Neuronal stem cell (in vitro differentiated cells): Measurements from ENCODE around the gene TMCC1.
"Not testable (repeated sequence)": the region's sequence is repeated elsewhere in the genome, so short reads cannot be mapped to it uniquely, and the experiment has no call there.

Source experiments
- DNase-seq: peaks from one replicate; pipeline ENCODE4 v3.0.0-alpha.2; 2013; ENCODE audit warnings: low spot score
- H2AFZ ChIP-seq: one replicate; pipeline ENCODE4 v1.6.1; 2013; ENCODE audit warnings: mild to moderate bottlenecking, low read length, inconsistent platforms
- H2AK5ac ChIP-seq: 2 replicates; pipeline ENCODE4 v1.6.1; 2013; ENCODE audit warnings: low read depth, mild to moderate bottlenecking, inconsistent platforms, low read length, moderate library complexity, mixed read lengths
- H2BK120ac ChIP-seq: 2 replicates; pipeline ENCODE4 v1.6.1; 2013; ENCODE audit warnings: low read depth, mild to moderate bottlenecking, inconsistent platforms, low read length, moderate library complexity, mixed read lengths
- H2BK12ac ChIP-seq: one replicate; pipeline ENCODE4 v1.6.1; 2013; ENCODE audit warnings: low read length, inconsistent platforms
- H2BK15ac ChIP-seq: 2 replicates; pipeline ENCODE4 v1.6.1; 2013; ENCODE audit warnings: mild to moderate bottlenecking, low read length, inconsistent platforms, mixed read lengths
- H2BK5ac ChIP-seq: one replicate; pipeline ENCODE4 v1.6.1; 2013; ENCODE audit warnings: inconsistent platforms, mild to moderate bottlenecking, low read length, moderate library complexity
- H3K14ac ChIP-seq: one replicate; pipeline ENCODE4 v1.6.1; 2013; ENCODE audit warnings: low read length, inconsistent platforms
- H3K18ac ChIP-seq: 2 replicates; pipeline ENCODE4 v1.6.1; 2013; ENCODE audit warnings: low read length, inconsistent platforms
- H3K23ac ChIP-seq: 2 replicates; pipeline ENCODE4 v1.6.1; 2013; ENCODE audit warnings: low read depth, mild to moderate bottlenecking, mixed read lengths, low read length, inconsistent platforms; ENCODE audit not compliant: poor library complexity
- H3K27ac ChIP-seq: replicated peaks from 3 replicates; pipeline ENCODE4 v1.5.1; 2013; ENCODE audit warnings: low read length, inconsistent platforms
- H3K27me3 ChIP-seq, 3 experiments: 2 replicates each; pipeline ENCODE4 v1.6.1; 2013; ENCODE audit warnings: low read length in 3 of 3, mild to moderate bottlenecking in 2 of 3, inconsistent platforms in 1 of 3, low read depth in 1 of 3, mixed read lengths in 1 of 3, moderate library complexity in 1 of 3; ENCODE audit not compliant: control insufficient read depth in 3 of 3, insufficient read depth in 3 of 3
- H3K36me3 ChIP-seq, 2 donors: replicated peaks in 1 of 2; 2 replicates each; pipeline ENCODE4 v1.6.1; 2013; ENCODE audit warnings: low read length in 2 of 2; ENCODE audit not compliant: control insufficient read depth in 2 of 2, insufficient read depth in 2 of 2
- H3K4ac ChIP-seq: 2 replicates; pipeline ENCODE4 v1.6.1; 2013; ENCODE audit warnings: inconsistent platforms, mild to moderate bottlenecking, low read length, moderate library complexity
- H3K4me1 ChIP-seq, 2 donors: 1 replicate in 1 of 2; 2 replicates in 1 of 2; pipeline ENCODE4 v1.6.1; 2013; ENCODE audit warnings: low read length in 2 of 2, low read depth in 1 of 2; ENCODE audit not compliant: control insufficient read depth in 2 of 2, insufficient read depth in 1 of 2
- H3K4me2 ChIP-seq: one replicate; pipeline ENCODE4 v1.6.1; 2013; ENCODE audit warnings: mild to moderate bottlenecking, low read length, inconsistent platforms; ENCODE audit not compliant: insufficient read depth, poor library complexity, severe bottlenecking
- H3K4me3 ChIP-seq, 2 donors: 2 replicates each; pipeline ENCODE4 v1.5.1; 2013; ENCODE audit warnings: low read length in 2 of 2, mild to moderate bottlenecking in 2 of 2, inconsistent platforms in 1 of 2, moderate library complexity in 1 of 2
- H3K79me1 ChIP-seq: one replicate; pipeline ENCODE4 v1.6.1; 2013; ENCODE audit warnings: low read depth, mild to moderate bottlenecking, inconsistent platforms, low read length, moderate library complexity
- H3K9ac ChIP-seq: one replicate; pipeline ENCODE4 v1.6.1; 2013; ENCODE audit warnings: mild to moderate bottlenecking, low read depth, low read length, inconsistent platforms; ENCODE audit not compliant: poor library complexity
- H3K9me3 ChIP-seq, 2 donors: replicated peaks in 1 of 2; 2 replicates each; pipeline versions ENCODE3 to v1.6.1; 2013; ENCODE audit warnings: low read length in 2 of 2, mild to moderate bottlenecking in 2 of 2, inconsistent platforms in 1 of 2, low read depth in 1 of 2, mixed read lengths in 1 of 2, moderate library complexity in 1 of 2; ENCODE audit not compliant: control insufficient read depth in 2 of 2, insufficient read depth in 1 of 2
- H4K8ac ChIP-seq: one replicate; pipeline ENCODE4 v1.6.1; 2013; ENCODE audit warnings: low read depth, mild to moderate bottlenecking, inconsistent platforms, low read length, moderate library complexity
- H4K91ac ChIP-seq: one replicate; pipeline ENCODE4 v1.6.1; 2013; ENCODE audit warnings: low read length, low read depth, mild to moderate bottlenecking, inconsistent platforms; ENCODE audit not compliant: poor library complexity
- WGBS, 2 donors: extraction: QIAGEN DNeasy Blood & Tissue Kit; methylation state at CpG; one replicate each; pipeline ENCODE4 v1.1.7; 2013; ENCODE audit warnings: missing lambda C conversion rate in 2 of 2, mixed read lengths in 1 of 2; ENCODE audit not compliant: insufficient read length in 2 of 2, insufficient replicate concordance in 1 of 2; ENCODE audit errors: extremely low coverage in 2 of 2; 5-methylcytosine and 5-hydroxymethylcytosine counted together

TMCC1 gene

GRCh38 chr3:129835198-129835597 is 58.3 kb downstream of the TMCC1 start:
- DNase-seq, result no peak
- Histone ChIP-seq H3K18ac (no peak overlapping the region), H3K4me2 (no peak overlapping the region), H2BK12ac (no peak overlapping the region), H3K9ac (no peak overlapping the region), H2BK15ac (no peak overlapping the region), H3K79me1 (no peaks in the 10 kb centered on the region), H3K9me3 (peaks cover 0 to 4% of the 10 kb centered on the region in 2 donors), H3K14ac (no peak overlapping the region), H2BK120ac (no peak overlapping the region), H3K4ac (no peak overlapping the region), H4K91ac (no peak overlapping the region), H2BK5ac (no peak overlapping the region), H3K36me3 (peaks cover 0 to 4% of the 10 kb centered on the region in 2 donors), H2AK5ac (no peak overlapping the region), H4K8ac (no peak overlapping the region), H3K4me3 (no peak overlapping the region), H3K23ac (no peak overlapping the region), H2AFZ (no peak overlapping the region), H3K27ac (no peak overlapping the region), H3K4me1 (peaks cover 6 to 12% of the 10 kb centered on the region in 2 donors), H3K27me3 (no peaks in the 10 kb centered on the region)
- WGBS, 2 donors, result no CpG with 5 or more reads among the region's 2 CpGs

- H2AFZ ChIP-seq, result no peak overlapping the region
- H3K18ac ChIP-seq, result no peak overlapping the region
- no peak overlapping the region for H2BK12ac ChIP-seq
- no peak overlapping the region for H2BK15ac ChIP-seq
- H3K4me3 ChIP-seq, result no peak overlapping the region
- WGBS, 2 donors, result no CpG with 5 or more reads among the region's 5 CpGs
- H2AK5ac ChIP-seq, result no peak overlapping the region
- H4K8ac ChIP-seq, result no peak overlapping the region
- DNase-seq, result no peak
- H3K9me3 ChIP-seq, result peaks cover 0 to 3% of the 10 kb centered on the region in 2 donors
- H3K4me2 ChIP-seq, result no peak overlapping the region
- H3K9ac ChIP-seq, result no peak overlapping the region
- no peaks in the 10 kb centered on the region for H3K27me3 ChIP-seq
- no peaks in the 10 kb centered on the region for H3K79me1 ChIP-seq
- H3K14ac ChIP-seq, result no peak overlapping the region
- no peak overlapping the region for H4K91ac ChIP-seq
- H2BK120ac ChIP-seq, result no peak overlapping the region
- peaks cover 0 to 4% of the 10 kb centered on the region in 2 donors for H3K36me3 ChIP-seq
- no peak overlapping the region for H2BK5ac ChIP-seq
- no peak overlapping the region for H3K23ac ChIP-seq
- peaks cover 6 to 12% of the 10 kb centered on the region in 2 donors for H3K4me1 ChIP-seq
- H3K27ac ChIP-seq, result no peak overlapping the region
- H3K4ac ChIP-seq, result no peak overlapping the region
Measured at GRCh38 chr3:129834580-129834979, 58.9 kb downstream of the TMCC1 start.

GRCh38 chr3:129831942-129832341 is 61.6 kb downstream of the TMCC1 start:
- H3K36me3 ChIP-seq, result peaks cover 1 to 13% of the 10 kb centered on the region in 2 donors
- not testable (repeated sequence) for H2BK5ac ChIP-seq, H3K79me1 ChIP-seq, H3K4me2 ChIP-seq, H3K9me3 ChIP-seq, H3K4ac ChIP-seq, H3K27me3 ChIP-seq, H2AFZ ChIP-seq, H3K27ac ChIP-seq, H2BK120ac ChIP-seq, DNase-seq, H3K4me1 ChIP-seq, H3K4me3 ChIP-seq, H2BK12ac ChIP-seq, H4K91ac ChIP-seq, H2BK15ac ChIP-seq, H3K23ac ChIP-seq, H3K9ac ChIP-seq, H3K14ac ChIP-seq, H2AK5ac ChIP-seq, H3K18ac ChIP-seq, H4K8ac ChIP-seq
- WGBS, 2 donors, result no CpG with 5 or more reads among the region's 6 CpGs

GRCh38 chr3:129831503-129831902 is 62.0 kb downstream of the TMCC1 start:
- H4K91ac ChIP-seq, result no peak overlapping the region
- no peak overlapping the region for H2BK5ac ChIP-seq
- peaks cover 1 to 17% of the 10 kb centered on the region in 2 donors for H3K36me3 ChIP-seq
- no peak overlapping the region for H3K18ac ChIP-seq
- H3K9me3 ChIP-seq, result peaks cover 0 to 3% of the 10 kb centered on the region in 2 donors
- WGBS, 2 donors, result no CpG with 5 or more reads among the region's 1 CpG
- no peak overlapping the region for H3K27ac ChIP-seq
- no peak overlapping the region for H4K8ac ChIP-seq
- no peak overlapping the region for H2BK15ac ChIP-seq
- no peaks in the 10 kb centered on the region for H3K27me3 ChIP-seq
- no peak overlapping the region for H2BK12ac ChIP-seq
- H3K4me1 ChIP-seq, result peaks cover 1 to 4% of the 10 kb centered on the region in 2 donors
- DNase-seq, result no peak
- no peak overlapping the region for H2AFZ ChIP-seq
- H2BK120ac ChIP-seq, result no peak overlapping the region
- no peak overlapping the region for H3K4me2 ChIP-seq
- no peak overlapping the region for H3K4me3 ChIP-seq
- H2AK5ac ChIP-seq, result no peak overlapping the region
- no peak overlapping the region for H3K23ac ChIP-seq
- no peaks in the 10 kb centered on the region for H3K79me1 ChIP-seq
- no peak overlapping the region for H3K9ac ChIP-seq
- no peak overlapping the region for H3K4ac ChIP-seq
- H3K14ac ChIP-seq, result no peak overlapping the region
